GM10266 (cell line): ENCODE results near the gene RPS14.

Experiments
- DNase-seq: peaks from one replicate; pipeline ENCODE4 v3.0.0; 2012; ENCODE audit errors: extremely low spot score
- CTCF ChIP-seq: IDR thresholded peaks from 2 replicates; pipeline ENCODE4 v1.5.1; 2012; ENCODE audit warnings: mild to moderate bottlenecking, low read depth; ENCODE audit not compliant: control insufficient read depth, insufficient read depth; ENCODE audit errors: missing control alignments

Gene RPS14

GRCh38 chr5:150401376-150402228 is 47.9 kb downstream of the RPS14 start:
- no peak for DNase-seq
- no peak for TF ChIP-seq CTCF

GRCh38 chr5:150401076-150401375 is 48.5 kb downstream of the RPS14 start:
- DNase-seq = no peak
- no peak for TF ChIP-seq CTCF

- TF ChIP-seq CTCF = no peak
- DNase-seq = no peak
Measured at GRCh38 chr5:150400316-150401075, 49.0 kb downstream of the RPS14 start.

- no peak for DNase-seq
- TF ChIP-seq CTCF = no peak
Measured at GRCh38 chr5:150399524-150400211, 49.9 kb downstream of the RPS14 start.

GRCh38 chr5:150398722-150399523 is 50.6 kb downstream of the RPS14 start:
- TF ChIP-seq CTCF = peak; percentile 59
- DNase-seq = peak; percentile 73

- DNase-seq = no peak
- TF ChIP-seq CTCF = no peak
Measured at GRCh38 chr5:150397782-150398721, 51.5 kb downstream of the RPS14 start.
